K562 (cell line): Measurements from ENCODE around the gene PLCB3. TPM values are rescaled to one million over a fixed set of nuclear protein-coding genes. Genes with fewer than 3 reads are reported as not detected.

Experiments used
- CBX3 ChIP-seq, 2 experiments: IDR thresholded peaks; 1 replicate in 1 of 2; 2 replicates in 1 of 2; pipeline ENCODE4 v1.6.1; 2012; ENCODE audit warnings: inconsistent platforms in 2 of 2, low read length in 2 of 2, borderline replicate concordance in 1 of 2, control low read depth in 1 of 2
- E2F5 ChIP-seq: sonication (generic); formaldehyde crosslinking; IDR thresholded peaks from 2 replicates; pipeline ENCODE4 v1.8.0; 2022; ENCODE audit warnings: mild to moderate bottlenecking, missing genetic modification reagents
- NCOA1 ChIP-seq: fragments of 450-650 bp; IDR thresholded peaks from 2 replicates; pipeline ENCODE4 v1.6.1; 2016; ENCODE audit warnings: low read depth
- NFIC ChIP-seq: fragments of 450-650 bp; IDR thresholded peaks from 2 replicates; pipeline ENCODE4 v1.6.1; 2017; ENCODE audit warnings: mild to moderate bottlenecking, inconsistent platforms
- NR4A1 ChIP-seq, 2 experiments: fragments of 250-450 bp in 1 of 2; fragments of 450-650 bp in 1 of 2; sonication (Bioruptor Pico) in 1 of 2; IDR thresholded peaks; 2 replicates each; pipeline versions ENCODE4 v1.4.0 to v1.6.1; 2016 to 2020; ENCODE audit warnings: mild to moderate bottlenecking in 2 of 2, missing compliant biosample characterization in 1 of 2, missing genetic modification characterization in 1 of 2, moderate library complexity in 1 of 2
- RNF2 ChIP-seq: sonication (generic); IDR thresholded peaks from 2 replicates; pipeline ENCODE4 v1.6.1; 2016
- SMARCA5 ChIP-seq: fragments of 450-650 bp; IDR thresholded peaks from 2 replicates; pipeline ENCODE4 v1.6.1; 2016
- SREBF2 ChIP-seq: sonication (generic); formaldehyde crosslinking; IDR thresholded peaks from 2 replicates; pipeline ENCODE4 v1.4.0; 2020; ENCODE audit warnings: mild to moderate bottlenecking, missing genetic modification reagents
- ZBTB9 ChIP-seq: fragments of 450-650 bp; formaldehyde crosslinking; IDR thresholded peaks from 2 replicates; pipeline ENCODE4 v1.4.0; 2020; ENCODE audit warnings: mild to moderate bottlenecking, moderate library complexity
- polyA plus RNA-seq, 8 experiments: library from polyadenylated mRNA; depleted of rRNA in 4 of 8; stranded (reverse) in 5 of 8; unstranded in 3 of 8; fragments of >200 nt; fragmentation: Nextera tagmentation in 2 of 8; fragmentation: Illumina TruSeq in 1 of 8; extraction: Ambion mirVana in 2 of 8; extraction: Trizol in 1 of 8; gene quantifications; 2 replicates each; pipeline versions ENCODE4 v1.2.1 to v1.2.3, GENCODE V29; 2011 to 2014; ENCODE audit warnings: inconsistent platforms in 1 of 8, missing spikeins in 1 of 8
- total RNA-seq, 7 experiments: library from RNA; depleted of rRNA in 6 of 7; stranded (reverse); fragments of >200 nt in 6 of 7; fragmentation: Illumina TruSeq in 2 of 7; extraction: Trizol in 2 of 7; gene quantifications; 2 replicates each; pipeline versions ENCODE4 v1.2.1 to v1.2.3, GENCODE V29; 2011 to 2021; ENCODE audit warnings: low replicate concordance in 1 of 7
- TF ChIP-seq, protein P1 (sequence below): fragments of 450-650 bp; IDR thresholded peaks from 2 replicates; pipeline ENCODE4 v1.6.1; 2016; ENCODE audit warnings: mild to moderate bottlenecking, moderate library complexity
- TF ChIP-seq, protein P2 (sequence below): fragments of 450-650 bp; formaldehyde crosslinking; conservative IDR thresholded peaks from 2 replicates; pipeline ENCODE4 v1.4.0; 2022; ENCODE audit warnings: mild to moderate bottlenecking, missing genetic modification characterization

Gene PLCB3
- total and polyA plus RNA-seq, 9 of the 15 experiments (the other 6 are each of a cell fraction or from before 2014, with no cell fraction given), result 0.31 to 44.8 (median 14.6) TPM

GRCh38 chr11:64206457-64207255, 44.7 kb upstream of the PLCB3 start, which contains the start of gene FERMT3 (continued):
- TF ChIP-seq, protein P1, sequence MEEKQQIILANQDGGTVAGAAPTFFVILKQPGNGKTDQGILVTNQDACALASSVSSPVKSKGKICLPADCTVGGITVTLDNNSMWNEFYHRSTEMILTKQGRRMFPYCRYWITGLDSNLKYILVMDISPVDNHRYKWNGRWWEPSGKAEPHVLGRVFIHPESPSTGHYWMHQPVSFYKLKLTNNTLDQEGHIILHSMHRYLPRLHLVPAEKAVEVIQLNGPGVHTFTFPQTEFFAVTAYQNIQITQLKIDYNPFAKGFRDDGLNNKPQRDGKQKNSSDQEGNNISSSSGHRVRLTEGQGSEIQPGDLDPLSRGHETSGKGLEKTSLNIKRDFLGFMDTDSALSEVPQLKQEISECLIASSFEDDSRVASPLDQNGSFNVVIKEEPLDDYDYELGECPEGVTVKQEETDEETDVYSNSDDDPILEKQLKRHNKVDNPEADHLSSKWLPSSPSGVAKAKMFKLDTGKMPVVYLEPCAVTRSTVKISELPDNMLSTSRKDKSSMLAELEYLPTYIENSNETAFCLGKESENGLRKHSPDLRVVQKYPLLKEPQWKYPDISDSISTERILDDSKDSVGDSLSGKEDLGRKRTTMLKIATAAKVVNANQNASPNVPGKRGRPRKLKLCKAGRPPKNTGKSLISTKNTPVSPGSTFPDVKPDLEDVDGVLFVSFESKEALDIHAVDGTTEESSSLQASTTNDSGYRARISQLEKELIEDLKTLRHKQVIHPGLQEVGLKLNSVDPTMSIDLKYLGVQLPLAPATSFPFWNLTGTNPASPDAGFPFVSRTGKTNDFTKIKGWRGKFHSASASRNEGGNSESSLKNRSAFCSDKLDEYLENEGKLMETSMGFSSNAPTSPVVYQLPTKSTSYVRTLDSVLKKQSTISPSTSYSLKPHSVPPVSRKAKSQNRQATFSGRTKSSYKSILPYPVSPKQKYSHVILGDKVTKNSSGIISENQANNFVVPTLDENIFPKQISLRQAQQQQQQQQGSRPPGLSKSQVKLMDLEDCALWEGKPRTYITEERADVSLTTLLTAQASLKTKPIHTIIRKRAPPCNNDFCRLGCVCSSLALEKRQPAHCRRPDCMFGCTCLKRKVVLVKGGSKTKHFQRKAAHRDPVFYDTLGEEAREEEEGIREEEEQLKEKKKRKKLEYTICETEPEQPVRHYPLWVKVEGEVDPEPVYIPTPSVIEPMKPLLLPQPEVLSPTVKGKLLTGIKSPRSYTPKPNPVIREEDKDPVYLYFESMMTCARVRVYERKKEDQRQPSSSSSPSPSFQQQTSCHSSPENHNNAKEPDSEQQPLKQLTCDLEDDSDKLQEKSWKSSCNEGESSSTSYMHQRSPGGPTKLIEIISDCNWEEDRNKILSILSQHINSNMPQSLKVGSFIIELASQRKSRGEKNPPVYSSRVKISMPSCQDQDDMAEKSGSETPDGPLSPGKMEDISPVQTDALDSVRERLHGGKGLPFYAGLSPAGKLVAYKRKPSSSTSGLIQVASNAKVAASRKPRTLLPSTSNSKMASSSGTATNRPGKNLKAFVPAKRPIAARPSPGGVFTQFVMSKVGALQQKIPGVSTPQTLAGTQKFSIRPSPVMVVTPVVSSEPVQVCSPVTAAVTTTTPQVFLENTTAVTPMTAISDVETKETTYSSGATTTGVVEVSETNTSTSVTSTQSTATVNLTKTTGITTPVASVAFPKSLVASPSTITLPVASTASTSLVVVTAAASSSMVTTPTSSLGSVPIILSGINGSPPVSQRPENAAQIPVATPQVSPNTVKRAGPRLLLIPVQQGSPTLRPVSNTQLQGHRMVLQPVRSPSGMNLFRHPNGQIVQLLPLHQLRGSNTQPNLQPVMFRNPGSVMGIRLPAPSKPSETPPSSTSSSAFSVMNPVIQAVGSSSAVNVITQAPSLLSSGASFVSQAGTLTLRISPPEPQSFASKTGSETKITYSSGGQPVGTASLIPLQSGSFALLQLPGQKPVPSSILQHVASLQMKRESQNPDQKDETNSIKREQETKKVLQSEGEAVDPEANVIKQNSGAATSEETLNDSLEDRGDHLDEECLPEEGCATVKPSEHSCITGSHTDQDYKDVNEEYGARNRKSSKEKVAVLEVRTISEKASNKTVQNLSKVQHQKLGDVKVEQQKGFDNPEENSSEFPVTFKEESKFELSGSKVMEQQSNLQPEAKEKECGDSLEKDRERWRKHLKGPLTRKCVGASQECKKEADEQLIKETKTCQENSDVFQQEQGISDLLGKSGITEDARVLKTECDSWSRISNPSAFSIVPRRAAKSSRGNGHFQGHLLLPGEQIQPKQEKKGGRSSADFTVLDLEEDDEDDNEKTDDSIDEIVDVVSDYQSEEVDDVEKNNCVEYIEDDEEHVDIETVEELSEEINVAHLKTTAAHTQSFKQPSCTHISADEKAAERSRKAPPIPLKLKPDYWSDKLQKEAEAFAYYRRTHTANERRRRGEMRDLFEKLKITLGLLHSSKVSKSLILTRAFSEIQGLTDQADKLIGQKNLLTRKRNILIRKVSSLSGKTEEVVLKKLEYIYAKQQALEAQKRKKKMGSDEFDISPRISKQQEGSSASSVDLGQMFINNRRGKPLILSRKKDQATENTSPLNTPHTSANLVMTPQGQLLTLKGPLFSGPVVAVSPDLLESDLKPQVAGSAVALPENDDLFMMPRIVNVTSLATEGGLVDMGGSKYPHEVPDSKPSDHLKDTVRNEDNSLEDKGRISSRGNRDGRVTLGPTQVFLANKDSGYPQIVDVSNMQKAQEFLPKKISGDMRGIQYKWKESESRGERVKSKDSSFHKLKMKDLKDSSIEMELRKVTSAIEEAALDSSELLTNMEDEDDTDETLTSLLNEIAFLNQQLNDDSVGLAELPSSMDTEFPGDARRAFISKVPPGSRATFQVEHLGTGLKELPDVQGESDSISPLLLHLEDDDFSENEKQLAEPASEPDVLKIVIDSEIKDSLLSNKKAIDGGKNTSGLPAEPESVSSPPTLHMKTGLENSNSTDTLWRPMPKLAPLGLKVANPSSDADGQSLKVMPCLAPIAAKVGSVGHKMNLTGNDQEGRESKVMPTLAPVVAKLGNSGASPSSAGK, result 0 out of 2 replicates have a peak, but pooled peaks have one; percentile 17
- peak; percentile 79; the same call in 1 of the 2 replicates for TF ChIP-seq SMARCA5
- TF ChIP-seq CBX3 (IDR thresholded peaks at IDR 0.05; ENCODE audit: borderline replicate concordance in 1 of 2, low read length in 2 of 2), result 0 out of 3 replicates have a peak, but pooled peaks of 1 of the 2 experiments have one; percentile 2
- TF ChIP-seq, protein P2, sequence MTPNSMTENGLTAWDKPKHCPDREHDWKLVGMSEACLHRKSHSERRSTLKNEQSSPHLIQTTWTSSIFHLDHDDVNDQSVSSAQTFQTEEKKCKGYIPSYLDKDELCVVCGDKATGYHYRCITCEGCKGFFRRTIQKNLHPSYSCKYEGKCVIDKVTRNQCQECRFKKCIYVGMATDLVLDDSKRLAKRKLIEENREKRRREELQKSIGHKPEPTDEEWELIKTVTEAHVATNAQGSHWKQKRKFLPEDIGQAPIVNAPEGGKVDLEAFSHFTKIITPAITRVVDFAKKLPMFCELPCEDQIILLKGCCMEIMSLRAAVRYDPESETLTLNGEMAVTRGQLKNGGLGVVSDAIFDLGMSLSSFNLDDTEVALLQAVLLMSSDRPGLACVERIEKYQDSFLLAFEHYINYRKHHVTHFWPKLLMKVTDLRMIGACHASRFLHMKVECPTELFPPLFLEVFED (CRISPR knock-in tag), result peak; percentile 29; the same call in 1 of the 2 replicates
- TF ChIP-seq ZBTB9, result peak; percentile 43
- TF ChIP-seq NCOA1, result no peak
- TF ChIP-seq RNF2, result peak; percentile 65; the same call in 1 of the 2 replicates
- TF ChIP-seq SREBF2 (CRISPR knock-in tag), result 0 out of 2 replicates have a peak, but pooled peaks have one; percentile 79
- 0 out of 2 replicates have a peak, but pooled peaks have one; percentile 47 for TF ChIP-seq E2F5 (CRISPR knock-in tag)
- peak; percentile 68; the same call in 1 of the 2 replicates for TF ChIP-seq NR4A1 (CRISPR knock-in tag; IDR thresholded peaks at IDR 0.05)
- TF ChIP-seq NR4A1 (tag; IDR thresholded peaks at IDR 0.05), result no peak
- TF ChIP-seq NFIC, result peak; percentile 33; the same call in 1 of the 2 replicates
